PC-9 (cell line): ENCODE data around the gene RALGAPB. TPM values are rescaled to one million over a fixed set of nuclear protein-coding genes. Genes with fewer than 3 reads are reported as not detected.

ENCODE experiments used
- BruUV-seq: library from RNA; stranded (reverse); fragments of 400-500 nt; replicated peaks from 2 replicates; lab custom pipeline; 2021; lab: Mats Ljungman, UMichigan
- CTCF ChIA-PET: fragments of 300-600 bp; sonication (Branson Sonifier 250); formaldehyde crosslinking; loops from one replicate; lab custom pipeline; 2022; ENCODE audit warnings: antibody characterized with exemption; lab: Charles Lee
- POLR2A ChIA-PET: fragments of 300-600 bp; sonication (Branson Sonifier 250); formaldehyde crosslinking; loops from one replicate; lab custom pipeline; 2022; ENCODE audit warnings: antibody characterized with exemption; ENCODE audit not compliant: unreplicated experiment; lab: Charles Lee
- DNase-seq, 2 experiments: peaks; one replicate each; pipeline versions ENCODE4 v3.0.0 to v3.0.0-alpha.2; 2015 to 2022; ENCODE audit warnings: mixed read lengths in 1 of 2
- H2AFZ ChIP-seq: fragments of 200-600 bp; sonication (generic); 2 replicates; pipeline ENCODE4 v1.8.1; 2017; ENCODE audit warnings: antibody characterized with exemption
- H3F3A ChIP-seq: fragments of 200-600 bp; sonication (generic); 2 replicates; pipeline ENCODE4 v1.8.1; 2017; ENCODE audit warnings: antibody characterized with exemption, mild to moderate bottlenecking, low read depth; ENCODE audit not compliant: insufficient read depth
- H3K27ac ChIP-seq: fragments of 200-600 bp; sonication (generic); 2 replicates; pipeline ENCODE4 v1.6.1; 2016; ENCODE audit warnings: mixed run types
- H3K27me3 ChIP-seq: fragments of 200-600 bp; sonication (generic); 2 replicates; pipeline ENCODE4 v1.6.1; 2016; ENCODE audit warnings: low read depth, mixed run types; ENCODE audit not compliant: insufficient read depth
- H3K36me3 ChIP-seq: fragments of 200-600 bp; sonication (generic); 2 replicates; pipeline ENCODE4 v1.6.1; 2016; ENCODE audit warnings: low read depth, mixed run types
- H3K4me1 ChIP-seq: fragments of 200-600 bp; sonication (generic); replicated peaks from 2 replicates; pipeline ENCODE4 v1.6.1; 2016; ENCODE audit warnings: mixed run types; ENCODE audit not compliant: insufficient read depth
- H3K4me2 ChIP-seq: fragments of 200-600 bp; sonication (generic); 2 replicates; pipeline ENCODE4 v1.6.1; 2017; ENCODE audit warnings: mixed run types
- H3K4me3 ChIP-seq: fragments of 200-600 bp; sonication (generic); 2 replicates; pipeline ENCODE4 v1.6.1; 2016; ENCODE audit warnings: mixed run types
- H3K79me2 ChIP-seq: fragments of 200-600 bp; sonication (generic); 2 replicates; pipeline ENCODE4 v1.6.1; 2017; ENCODE audit warnings: low read depth, mixed run types
- H3K9me2 ChIP-seq: fragments of 200-600 bp; sonication (generic); 2 replicates; pipeline ENCODE4 v1.8.1; 2017; ENCODE audit warnings: mild to moderate bottlenecking; ENCODE audit not compliant: insufficient read depth
- H3K9me3 ChIP-seq: fragments of 200-600 bp; sonication (generic); 2 replicates; pipeline ENCODE4 v1.8.1; 2016; ENCODE audit warnings: low read depth; ENCODE audit not compliant: insufficient read depth
- H4K20me1 ChIP-seq: fragments of 200-600 bp; sonication (generic); 2 replicates; pipeline ENCODE4 v1.8.1; 2017; ENCODE audit not compliant: insufficient read depth
- EZH2 ChIP-seq: fragments of 200-600 bp; sonication (generic); IDR thresholded peaks from 2 replicates; pipeline ENCODE4 v1.8.0; 2017; ENCODE audit warnings: antibody characterized with exemption, low read depth
- intact Hi-C: fragments of 100-400 bp; cut with micrococcal nuclease; formaldehyde crosslinking; loops from one replicate; pipeline ENCODE4 v1.10.0; 2022; ENCODE audit not compliant: unreplicated experiment
- total RNA-seq: library from RNA; stranded (reverse); gene quantifications from 2 replicates; pipeline ENCODE4 v1.2.3, GENCODE V29; 2021
- TF ChIP-seq, protein P1 (sequence below): fragments of 200-600 bp; sonication (generic); conservative IDR thresholded peaks from 2 replicates; pipeline ENCODE4 v1.6.1; 2017; ENCODE audit warnings: mixed run types, antibody characterized with exemption, mild to moderate bottlenecking, moderate library complexity

Gene RALGAPB
- total RNA-seq, 1 experiment from 2014 or later = 40.2 TPM

DNA sequence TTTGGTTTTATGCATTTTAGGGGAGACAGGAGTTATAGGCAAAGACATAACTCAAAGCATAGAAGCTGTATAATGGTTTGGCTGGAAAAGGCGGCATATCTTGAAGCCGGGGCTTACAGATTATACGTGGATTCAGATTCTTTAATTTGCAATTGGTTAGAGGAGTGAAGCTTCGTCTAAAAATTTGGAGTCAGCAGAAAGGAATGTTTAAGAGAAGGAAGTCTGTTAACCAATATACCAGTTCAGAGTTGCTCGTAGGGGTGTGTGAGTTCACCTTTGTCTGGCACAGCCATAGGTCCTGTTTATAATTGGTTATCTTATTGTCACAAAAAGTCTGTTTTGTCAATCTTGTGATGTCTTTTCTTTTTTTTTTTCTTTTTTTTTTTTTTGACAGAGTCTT is 137.9 kb downstream of the RALGAPB start:
- TF ChIP-seq, protein P1, sequence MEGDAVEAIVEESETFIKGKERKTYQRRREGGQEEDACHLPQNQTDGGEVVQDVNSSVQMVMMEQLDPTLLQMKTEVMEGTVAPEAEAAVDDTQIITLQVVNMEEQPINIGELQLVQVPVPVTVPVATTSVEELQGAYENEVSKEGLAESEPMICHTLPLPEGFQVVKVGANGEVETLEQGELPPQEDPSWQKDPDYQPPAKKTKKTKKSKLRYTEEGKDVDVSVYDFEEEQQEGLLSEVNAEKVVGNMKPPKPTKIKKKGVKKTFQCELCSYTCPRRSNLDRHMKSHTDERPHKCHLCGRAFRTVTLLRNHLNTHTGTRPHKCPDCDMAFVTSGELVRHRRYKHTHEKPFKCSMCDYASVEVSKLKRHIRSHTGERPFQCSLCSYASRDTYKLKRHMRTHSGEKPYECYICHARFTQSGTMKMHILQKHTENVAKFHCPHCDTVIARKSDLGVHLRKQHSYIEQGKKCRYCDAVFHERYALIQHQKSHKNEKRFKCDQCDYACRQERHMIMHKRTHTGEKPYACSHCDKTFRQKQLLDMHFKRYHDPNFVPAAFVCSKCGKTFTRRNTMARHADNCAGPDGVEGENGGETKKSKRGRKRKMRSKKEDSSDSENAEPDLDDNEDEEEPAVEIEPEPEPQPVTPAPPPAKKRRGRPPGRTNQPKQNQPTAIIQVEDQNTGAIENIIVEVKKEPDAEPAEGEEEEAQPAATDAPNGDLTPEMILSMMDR = no peak
- no peak for TF ChIP-seq EZH2
- H4K20me1 ChIP-seq = no peaks in the 10 kb centered on the region
- no peaks in the 10 kb centered on the region for H3K79me2 ChIP-seq
- no peak overlapping the region for H2AFZ ChIP-seq
- H3K36me3 ChIP-seq = no peaks in the 10 kb centered on the region
- intact Hi-C loops = no loop called here
- H3K4me1 ChIP-seq = peaks cover 39% of the 10 kb centered on the region
- ChIA-PET CTCF (interaction anchor here (0.7 kb wide), 1 partner anchor 19 kb away, joined by 5 read pairs; no protein-coding TSS in a partner anchor), POLR2A (interaction anchor here (0.7 kb wide), 1 partner anchor 138 kb away, joined by 4 read pairs; the partner anchor contains the start of gene RALGAPB)
- H3K9me3 ChIP-seq = no peaks in the 10 kb centered on the region
- no TSS peak for BruUV-seq
- H3K9me2 ChIP-seq = no peaks in the 10 kb centered on the region
- H3K27ac ChIP-seq = peak overlapping the region; percentile 59
- H3K27me3 ChIP-seq = no peaks in the 10 kb centered on the region
- DNase-seq = peak; percentile 22 to 94
- H3F3A ChIP-seq = peaks cover 19% of the 10 kb centered on the region
- no peak overlapping the region for H3K4me3 ChIP-seq
- peak overlapping the region; percentile 43 for H3K4me2 ChIP-seq

DNA sequence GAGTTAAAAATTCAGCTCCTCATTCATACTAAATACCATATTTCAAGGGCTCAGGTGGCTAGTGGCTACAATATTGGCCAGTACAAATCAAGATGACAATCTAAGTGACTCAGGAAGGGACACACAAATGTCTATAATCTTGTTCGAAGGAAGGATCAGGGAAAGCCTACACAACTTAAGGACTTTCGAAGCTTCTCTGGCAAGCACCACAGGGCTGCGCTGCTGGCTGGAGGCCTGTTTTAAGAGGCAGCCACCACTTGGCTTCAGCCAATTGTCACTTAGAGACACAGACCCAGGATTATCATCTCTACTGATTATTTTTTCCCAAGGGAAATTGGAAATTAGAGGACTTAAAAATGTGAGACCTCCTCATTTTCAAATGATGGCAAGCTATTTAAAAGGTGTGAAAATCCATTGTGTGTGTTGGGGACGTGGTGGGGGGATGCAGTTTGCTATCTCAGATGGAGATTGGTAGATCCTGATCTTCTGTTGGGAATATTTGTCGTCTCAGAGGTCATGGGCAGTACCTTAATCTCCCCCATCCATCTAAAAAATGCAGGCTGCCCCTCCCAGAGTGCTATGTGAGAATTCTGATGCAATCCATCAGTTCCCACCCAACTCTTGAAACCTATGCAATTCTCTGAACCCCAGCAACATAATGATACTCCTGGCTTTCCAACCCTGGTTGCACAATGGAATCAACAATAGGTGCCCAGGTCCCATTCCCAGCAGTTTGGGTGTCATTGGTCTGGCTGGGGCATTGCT is 140.3 kb downstream of the RALGAPB start:
- no peak for TF ChIP-seq EZH2
- TF ChIP-seq, protein P1 = no peak
- Histone ChIP-seq H3K79me2 (no peaks in the 10 kb centered on the region), H3K27ac (no peak overlapping the region), H3K9me3 (no peaks in the 10 kb centered on the region), H3K4me3 (no peak overlapping the region), H3K4me2 (no peak overlapping the region), H2AFZ (no peak overlapping the region), H3K9me2 (no peaks in the 10 kb centered on the region), H3K36me3 (no peaks in the 10 kb centered on the region), H3K4me1 (peaks cover 51% of the 10 kb centered on the region), H3K27me3 (no peaks in the 10 kb centered on the region), H4K20me1 (no peaks in the 10 kb centered on the region), H3F3A (peaks cover 26% of the 10 kb centered on the region)
- no peak for DNase-seq
- intact Hi-C loops = no loop called here
- ChIA-PET CTCF (no interaction called here), POLR2A (no interaction called here)
- no TSS peak for BruUV-seq

- H3K36me3 ChIP-seq = no peaks in the 10 kb centered on the region
- no peak overlapping the region for H3K4me2 ChIP-seq
- H3F3A ChIP-seq = peaks cover 23% of the 10 kb centered on the region
- H3K27ac ChIP-seq = no peak overlapping the region
- no peaks in the 10 kb centered on the region for H3K9me2 ChIP-seq
- DNase-seq = no peak
- H2AFZ ChIP-seq = no peak overlapping the region
- POLR2A ChIA-PET = no interaction called here
- H3K9me3 ChIP-seq = no peaks in the 10 kb centered on the region
- H3K4me1 ChIP-seq = peaks cover 44% of the 10 kb centered on the region
- BruUV-seq = no TSS peak
- no peaks in the 10 kb centered on the region for H3K27me3 ChIP-seq
- H3K79me2 ChIP-seq = no peaks in the 10 kb centered on the region
- TF ChIP-seq, protein P1 = no peak
- no peak for TF ChIP-seq EZH2
- H4K20me1 ChIP-seq = no peaks in the 10 kb centered on the region
- no peak overlapping the region for H3K4me3 ChIP-seq
- intact Hi-C loops = no loop called here
- CTCF ChIA-PET = no interaction called here
Measured at GRCh38 chr20:38615283-38615682, 142.6 kb downstream of the RALGAPB start.
